Nephron (organoid): ENCODE measurements around the gene ARL14.
A peak's percentile ranks its signal among the peaks of the same experiment; 100 is the strongest.

Experiments used
- H3K27ac Mint-ChIP-seq, 3 experiments: 2 replicates each; pipeline ENCODE4 v1.8.0; 2020; ENCODE audit warnings: mixed read lengths in 3 of 3, mild to moderate bottlenecking in 2 of 3, moderate library complexity in 1 of 3
- H3K27me3 Mint-ChIP-seq: 2 replicates; pipeline ENCODE4 v1.8.0; 2021; ENCODE audit warnings: low read depth, mild to moderate bottlenecking, moderate library complexity, mixed read lengths
- H3K36me3 Mint-ChIP-seq: 2 replicates; pipeline ENCODE4 v1.8.0; 2020; ENCODE audit warnings: low read depth, mixed read lengths
- H3K4me1 Mint-ChIP-seq: 2 replicates; pipeline ENCODE4 v1.8.0; 2020; ENCODE audit warnings: mixed read lengths
- H3K4me3 Mint-ChIP-seq, 3 experiments: 2 replicates each; pipeline ENCODE4 v1.8.0; 2020; ENCODE audit warnings: mild to moderate bottlenecking in 3 of 3, mixed read lengths in 3 of 3, moderate library complexity in 2 of 3
- H3K9me3 Mint-ChIP-seq: 2 replicates; pipeline ENCODE4 v1.8.0; 2020; ENCODE audit warnings: mixed read lengths
- TF ChIP-seq, protein P1 (sequence below), 3 experiments: fragments of 200-600 bp; sonication (generic); IDR thresholded peaks; one replicate each; pipeline ENCODE4 v1.5.0; 2021; ENCODE audit warnings: antibody characterized with exemption in 3 of 3; ENCODE audit not compliant: unreplicated experiment in 3 of 3

Gene ARL14

DNA sequence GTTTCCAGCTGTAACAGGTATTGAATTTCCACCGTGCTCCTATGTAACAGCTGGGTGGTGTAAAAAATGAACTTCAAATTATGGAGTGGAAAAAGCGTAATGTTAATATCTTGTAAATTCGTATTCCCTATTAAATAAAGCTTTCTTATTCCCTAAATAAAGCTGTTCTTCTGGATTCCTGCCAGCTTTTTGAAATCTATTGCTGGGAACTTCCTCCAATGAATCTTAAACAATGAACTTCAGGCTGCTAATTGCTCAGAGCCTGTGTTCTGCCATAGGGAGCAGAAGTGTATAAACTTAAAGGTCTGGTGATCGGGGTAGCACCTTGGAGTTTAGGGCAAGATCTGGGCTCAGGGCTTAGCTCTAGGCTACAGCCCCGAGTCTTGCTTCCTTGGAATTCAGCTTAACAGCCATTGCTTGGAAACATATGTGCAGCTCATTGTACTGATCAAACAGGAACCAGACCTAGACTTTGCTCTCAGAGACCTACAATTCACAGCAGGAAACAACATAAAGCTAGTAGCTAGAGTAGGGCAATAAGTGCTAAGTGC lies 1.4 kb downstream of the ARL14 start:
- TF ChIP-seq, protein P1, sequence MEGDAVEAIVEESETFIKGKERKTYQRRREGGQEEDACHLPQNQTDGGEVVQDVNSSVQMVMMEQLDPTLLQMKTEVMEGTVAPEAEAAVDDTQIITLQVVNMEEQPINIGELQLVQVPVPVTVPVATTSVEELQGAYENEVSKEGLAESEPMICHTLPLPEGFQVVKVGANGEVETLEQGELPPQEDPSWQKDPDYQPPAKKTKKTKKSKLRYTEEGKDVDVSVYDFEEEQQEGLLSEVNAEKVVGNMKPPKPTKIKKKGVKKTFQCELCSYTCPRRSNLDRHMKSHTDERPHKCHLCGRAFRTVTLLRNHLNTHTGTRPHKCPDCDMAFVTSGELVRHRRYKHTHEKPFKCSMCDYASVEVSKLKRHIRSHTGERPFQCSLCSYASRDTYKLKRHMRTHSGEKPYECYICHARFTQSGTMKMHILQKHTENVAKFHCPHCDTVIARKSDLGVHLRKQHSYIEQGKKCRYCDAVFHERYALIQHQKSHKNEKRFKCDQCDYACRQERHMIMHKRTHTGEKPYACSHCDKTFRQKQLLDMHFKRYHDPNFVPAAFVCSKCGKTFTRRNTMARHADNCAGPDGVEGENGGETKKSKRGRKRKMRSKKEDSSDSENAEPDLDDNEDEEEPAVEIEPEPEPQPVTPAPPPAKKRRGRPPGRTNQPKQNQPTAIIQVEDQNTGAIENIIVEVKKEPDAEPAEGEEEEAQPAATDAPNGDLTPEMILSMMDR (IDR thresholded peaks at IDR 0.05; ENCODE audit: unreplicated experiment in 3 of 3): no peak
- no peaks in the 10 kb centered on the region for H3K9me3 Mint-ChIP-seq
- H3K36me3 Mint-ChIP-seq: no peaks in the 10 kb centered on the region
- peak overlapping the region; percentile 37 to 88 (median 57) for H3K27ac Mint-ChIP-seq
- no peak overlapping the region for H3K4me3 Mint-ChIP-seq
- H3K4me1 Mint-ChIP-seq: peaks cover 27% of the 10 kb centered on the region
- no peaks in the 10 kb centered on the region for H3K27me3 Mint-ChIP-seq

DNA sequence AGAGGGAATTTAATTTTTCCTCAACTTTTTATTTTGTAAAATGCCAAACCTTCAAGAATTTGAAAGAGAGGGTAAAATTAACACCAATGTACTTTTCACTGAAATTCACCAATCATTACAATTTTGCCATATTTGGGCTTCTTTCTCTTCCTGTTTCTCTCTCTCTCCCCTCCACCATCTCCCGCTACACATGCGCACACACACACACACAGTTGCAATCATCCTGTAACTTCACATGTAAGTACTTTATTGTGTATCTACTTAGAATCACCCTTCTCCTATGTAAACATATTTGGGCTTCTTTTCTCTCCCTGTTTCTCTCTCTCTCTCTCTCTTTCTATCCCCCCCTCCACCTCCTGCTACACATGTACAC lies 7.4 kb downstream of the ARL14 start:
- Mint-ChIP-seq H3K9me3 (no peaks in the 10 kb centered on the region), H3K4me1 (no peaks in the 10 kb centered on the region), H3K4me3 (no peak overlapping the region), H3K36me3 (no peaks in the 10 kb centered on the region), H3K27me3 (no peaks in the 10 kb centered on the region), H3K27ac (no peak overlapping the region)
- TF ChIP-seq, protein P1 (IDR thresholded peaks at IDR 0.05; ENCODE audit: unreplicated experiment in 3 of 3): no peak

DNA sequence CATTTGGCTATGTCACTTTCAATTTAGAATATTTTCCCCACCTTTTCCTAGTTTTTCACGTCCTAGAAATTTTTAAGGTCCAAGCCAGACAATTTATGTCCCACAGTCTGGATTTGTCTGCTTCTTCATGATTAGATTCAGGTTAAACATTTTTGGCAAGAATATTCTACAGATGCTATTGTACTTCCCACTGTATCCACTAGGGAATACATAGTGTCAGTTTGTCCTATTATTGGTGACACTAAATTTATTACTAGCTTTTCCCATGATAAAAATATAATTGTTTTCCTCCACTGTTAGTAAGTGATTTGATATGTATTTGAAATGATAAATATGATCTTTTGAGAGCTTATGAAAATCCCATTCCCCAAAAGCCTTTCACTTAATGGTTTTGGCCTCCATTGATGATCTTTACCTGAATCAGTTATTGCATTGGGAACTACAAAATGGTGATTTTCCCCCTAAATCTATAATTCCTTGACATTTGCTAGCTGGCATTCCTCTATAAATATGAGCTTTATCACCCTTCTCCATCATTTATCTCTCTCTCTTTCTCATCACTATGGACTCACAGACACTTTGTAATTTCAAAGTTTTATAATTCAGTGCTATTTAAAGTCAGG lies 8.3 kb downstream of the ARL14 start:
- H3K9me3 Mint-ChIP-seq: no peaks in the 10 kb centered on the region
- H3K4me3 Mint-ChIP-seq: no peak overlapping the region
- H3K36me3 Mint-ChIP-seq: no peaks in the 10 kb centered on the region
- no peak overlapping the region for H3K27ac Mint-ChIP-seq
- peaks cover 3% of the 10 kb centered on the region for H3K27me3 Mint-ChIP-seq
- no peaks in the 10 kb centered on the region for H3K4me1 Mint-ChIP-seq
- TF ChIP-seq, protein P1 (IDR thresholded peaks at IDR 0.05; ENCODE audit: unreplicated experiment in 3 of 3): peak in 2 of 3 experiments; percentile 22 to 23

DNA sequence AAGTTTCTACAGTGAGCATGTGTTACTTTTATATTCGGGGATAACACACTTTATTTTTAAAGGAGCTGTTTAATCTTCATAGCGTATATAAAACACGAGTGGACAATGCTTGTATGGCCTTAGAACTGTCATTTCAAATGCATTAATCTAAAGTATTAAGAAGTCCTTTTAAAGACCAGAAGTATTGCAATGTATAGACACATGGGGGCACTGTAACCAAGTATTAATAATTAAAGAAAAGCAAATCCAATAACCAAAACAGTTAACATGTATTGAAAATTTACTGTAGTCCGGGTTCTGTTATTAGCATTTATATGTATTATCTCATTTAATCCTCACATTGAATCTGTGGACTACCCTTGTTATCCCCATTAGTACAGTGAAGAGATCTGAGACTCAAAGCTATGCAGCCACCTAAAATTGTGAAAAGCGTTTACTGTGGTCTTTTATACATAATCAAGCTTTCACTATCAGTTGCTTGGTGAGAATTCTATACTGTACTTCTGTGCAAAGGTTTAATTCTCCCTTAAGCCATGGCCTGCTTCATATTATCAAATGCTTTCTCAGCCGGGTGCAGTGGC lies 10.1 kb downstream of the ARL14 start:
- no peaks in the 10 kb centered on the region for H3K36me3 Mint-ChIP-seq
- no peak overlapping the region for H3K27ac Mint-ChIP-seq
- no peaks in the 10 kb centered on the region for H3K4me1 Mint-ChIP-seq
- H3K9me3 Mint-ChIP-seq: no peaks in the 10 kb centered on the region
- H3K27me3 Mint-ChIP-seq: peaks cover 3% of the 10 kb centered on the region
- no peak overlapping the region for H3K4me3 Mint-ChIP-seq
- TF ChIP-seq, protein P1 (IDR thresholded peaks at IDR 0.05; ENCODE audit: unreplicated experiment in 3 of 3): peak; percentile 25 to 52 (median 30)

DNA sequence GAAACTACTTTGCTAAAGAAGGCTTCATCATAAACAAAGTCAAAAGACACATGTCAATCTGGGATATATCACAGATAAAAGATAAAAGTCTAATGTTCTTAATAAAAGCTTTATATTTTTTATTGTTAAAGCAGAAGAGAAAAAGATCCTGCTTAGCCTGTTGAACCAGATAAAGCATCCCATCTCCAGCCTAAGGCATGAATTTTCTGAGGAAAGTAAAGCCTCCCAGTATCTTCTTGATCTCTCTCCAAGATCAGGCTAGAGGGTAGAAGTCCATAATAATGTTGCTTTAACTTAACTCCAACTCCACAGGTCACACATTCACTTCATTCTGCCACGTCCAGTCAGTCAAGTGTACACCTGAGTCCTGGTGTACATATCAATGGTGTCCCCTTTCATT lies 14.2 kb downstream of the ARL14 start:
- H3K36me3 Mint-ChIP-seq: no peaks in the 10 kb centered on the region
- H3K27ac Mint-ChIP-seq: no peak overlapping the region
- H3K9me3 Mint-ChIP-seq: no peaks in the 10 kb centered on the region
- no peaks in the 10 kb centered on the region for H3K4me1 Mint-ChIP-seq
- no peak overlapping the region for H3K4me3 Mint-ChIP-seq
- H3K27me3 Mint-ChIP-seq: peaks cover 3% of the 10 kb centered on the region
- TF ChIP-seq, protein P1 (IDR thresholded peaks at IDR 0.05; ENCODE audit: unreplicated experiment in 3 of 3): no peak

DNA sequence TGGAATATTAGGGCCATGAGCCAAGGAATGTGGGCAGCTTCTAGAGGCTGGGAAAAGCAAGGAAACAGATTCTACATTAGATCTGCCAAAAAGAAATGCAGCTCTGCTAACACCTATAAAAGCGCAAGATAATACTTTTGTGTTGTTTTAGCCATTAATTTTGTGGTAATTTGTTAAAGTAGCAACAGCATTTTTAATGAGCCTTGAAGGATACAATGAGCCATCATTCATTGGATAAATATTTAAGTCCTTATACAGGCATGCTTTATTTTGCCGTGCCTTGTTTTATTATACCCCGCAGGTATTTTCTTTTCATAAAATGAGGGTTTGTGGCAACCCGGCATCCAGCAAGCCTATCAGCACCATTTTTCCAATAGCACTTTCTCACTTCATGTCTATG lies 15.0 kb downstream of the ARL14 start:
- H3K9me3 Mint-ChIP-seq: no peaks in the 10 kb centered on the region
- no peak overlapping the region for H3K4me3 Mint-ChIP-seq
- no peaks in the 10 kb centered on the region for H3K4me1 Mint-ChIP-seq
- H3K27me3 Mint-ChIP-seq: peaks cover 3% of the 10 kb centered on the region
- no peak overlapping the region for H3K27ac Mint-ChIP-seq
- H3K36me3 Mint-ChIP-seq: no peaks in the 10 kb centered on the region
- TF ChIP-seq, protein P1 (IDR thresholded peaks at IDR 0.05; ENCODE audit: unreplicated experiment in 3 of 3): no peak
